PFSK-1 (cell line): ENCODE data around the gene TMTC2.

Source experiments
- FOXP2 ChIP-seq: optimal IDR thresholded peaks from 2 replicates; pipeline ENCODE3; 2011; ENCODE audit warnings: borderline replicate concordance, control low read depth, inconsistent platforms; ENCODE audit not compliant: insufficient read depth; ENCODE audit errors: extremely low read length, extremely low read depth
- POLR2AphosphoS5 ChIP-seq: IDR thresholded peaks from 2 replicates; pipeline ENCODE4 v1.6.1; 2012; ENCODE audit warnings: low read depth, mild to moderate bottlenecking, control low read depth, low read length, moderate library complexity
- REST ChIP-seq, 2 experiments: IDR thresholded peaks; 2 replicates each; pipeline versions ENCODE4 v1.6.1 to v1.8.0; 2011 to 2012; ENCODE audit warnings: low read depth in 2 of 2, low read length in 2 of 2, control low read depth in 1 of 2, inconsistent platforms in 1 of 2, mild to moderate bottlenecking in 1 of 2, moderate library complexity in 1 of 2; ENCODE audit not compliant: insufficient read depth in 1 of 2
- SIN3A ChIP-seq: IDR thresholded peaks from 2 replicates; pipeline ENCODE4 v1.6.1; 2012; ENCODE audit warnings: mild to moderate bottlenecking, low read length, moderate library complexity, borderline replicate concordance; ENCODE audit not compliant: insufficient read depth
- TAF1 ChIP-seq: IDR thresholded peaks from 2 replicates; pipeline ENCODE4 v1.6.1; 2012; ENCODE audit warnings: low read length, control low read depth, borderline replicate concordance; ENCODE audit not compliant: insufficient read depth

Gene TMTC2

GRCh38 chr12:83031196-83031595, 344.5 kb downstream of the TMTC2 start:
- TF ChIP-seq SIN3A (no peak), TAF1 (no peak), FOXP2 (no peak), REST (IDR thresholded peaks at IDR 0.05; ENCODE audit: insufficient read depth in 1 of 2, low read depth in 2 of 2, low read length in 2 of 2) (no peak), POLR2AphosphoS5 (no peak)

GRCh38 chr12:83036847-83037246, 350.1 kb downstream of the TMTC2 start:
- no peak for TF ChIP-seq POLR2AphosphoS5
- no peak for TF ChIP-seq TAF1
- no peak for TF ChIP-seq REST (IDR thresholded peaks at IDR 0.05; ENCODE audit: insufficient read depth in 1 of 2, low read depth in 2 of 2, low read length in 2 of 2)
- no peak for TF ChIP-seq FOXP2

- TF ChIP-seq FOXP2 (no peak), TAF1 (no peak), POLR2AphosphoS5 (no peak), REST (IDR thresholded peaks at IDR 0.05; ENCODE audit: insufficient read depth in 1 of 2, low read depth in 2 of 2, low read length in 2 of 2) (no peak), SIN3A (no peak)
Observed at GRCh38 chr12:83039413-83039812, 352.7 kb downstream of the TMTC2 start.

- TF ChIP-seq POLR2AphosphoS5 (no peak), REST (IDR thresholded peaks at IDR 0.05; ENCODE audit: insufficient read depth in 1 of 2, low read depth in 2 of 2, low read length in 2 of 2) (no peak), FOXP2 (no peak), TAF1 (no peak), SIN3A (no peak)
Observed at GRCh38 chr12:83040339-83040738, 353.6 kb downstream of the TMTC2 start.

- TF ChIP-seq REST (IDR thresholded peaks at IDR 0.05; ENCODE audit: insufficient read depth in 1 of 2, low read depth in 2 of 2, low read length in 2 of 2) (no peak), FOXP2 (no peak), SIN3A (no peak), TAF1 (no peak), POLR2AphosphoS5 (no peak)
Observed at GRCh38 chr12:83040991-83041390, 354.3 kb downstream of the TMTC2 start.
